LNCAP (cell line): ENCODE data around the gene PANK4.

Experiments used
- CTCF ChIP-seq: fragments of 450-650 bp; IDR thresholded peaks from 2 replicates; pipeline ENCODE4 v1.5.1; 2017; ENCODE audit warnings: mild to moderate bottlenecking

PANK4 gene

GRCh38 chr1:2506007-2506860, 20.2 kb downstream of the PANK4 start:
- TF ChIP-seq CTCF = no peak

DNA sequence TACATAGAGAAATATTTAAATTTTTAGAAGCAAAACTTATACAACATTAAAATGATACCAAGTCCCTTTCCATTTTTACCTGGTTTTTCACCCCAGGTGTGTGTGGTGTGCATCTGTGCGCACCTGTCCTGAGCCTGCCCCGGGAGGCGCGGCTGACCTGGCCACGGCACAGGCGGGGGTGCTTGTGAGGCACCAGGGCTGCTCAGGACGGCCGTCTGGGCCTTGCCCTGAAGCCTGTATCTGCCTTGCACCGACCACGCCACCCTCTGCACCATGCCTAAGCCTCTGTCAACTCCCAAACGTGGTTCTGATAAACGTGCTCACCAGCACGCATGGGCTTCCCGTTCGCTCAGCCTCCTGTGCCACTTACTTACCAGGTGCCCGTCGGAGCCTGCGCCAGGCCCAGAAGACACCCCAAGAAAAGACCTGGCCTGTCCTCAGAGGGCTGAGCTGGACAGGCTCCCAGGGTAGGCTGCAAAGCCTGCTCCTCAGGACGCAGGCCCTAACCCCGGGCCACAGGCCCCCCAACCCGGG, 20.9 kb downstream of the PANK4 start:
- no peak for TF ChIP-seq CTCF

DNA sequence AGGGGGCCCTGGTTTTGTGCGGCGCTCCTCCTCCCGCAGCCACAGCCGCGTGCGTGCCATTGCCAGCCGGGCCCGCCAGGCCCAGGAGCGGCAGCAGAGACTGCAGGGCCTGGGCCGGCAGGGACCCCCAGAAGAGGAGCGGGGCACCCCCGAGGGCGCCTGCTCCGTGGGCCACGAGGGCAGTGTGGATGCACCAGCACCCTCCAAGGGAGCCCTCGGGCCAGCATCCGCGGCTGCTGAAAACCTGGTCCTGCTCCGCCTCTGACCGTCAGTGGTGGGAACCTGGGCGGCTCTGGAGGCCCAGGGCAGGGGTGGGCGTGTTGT, 21.5 kb downstream of the PANK4 start:
- TF ChIP-seq CTCF = no peak

DNA sequence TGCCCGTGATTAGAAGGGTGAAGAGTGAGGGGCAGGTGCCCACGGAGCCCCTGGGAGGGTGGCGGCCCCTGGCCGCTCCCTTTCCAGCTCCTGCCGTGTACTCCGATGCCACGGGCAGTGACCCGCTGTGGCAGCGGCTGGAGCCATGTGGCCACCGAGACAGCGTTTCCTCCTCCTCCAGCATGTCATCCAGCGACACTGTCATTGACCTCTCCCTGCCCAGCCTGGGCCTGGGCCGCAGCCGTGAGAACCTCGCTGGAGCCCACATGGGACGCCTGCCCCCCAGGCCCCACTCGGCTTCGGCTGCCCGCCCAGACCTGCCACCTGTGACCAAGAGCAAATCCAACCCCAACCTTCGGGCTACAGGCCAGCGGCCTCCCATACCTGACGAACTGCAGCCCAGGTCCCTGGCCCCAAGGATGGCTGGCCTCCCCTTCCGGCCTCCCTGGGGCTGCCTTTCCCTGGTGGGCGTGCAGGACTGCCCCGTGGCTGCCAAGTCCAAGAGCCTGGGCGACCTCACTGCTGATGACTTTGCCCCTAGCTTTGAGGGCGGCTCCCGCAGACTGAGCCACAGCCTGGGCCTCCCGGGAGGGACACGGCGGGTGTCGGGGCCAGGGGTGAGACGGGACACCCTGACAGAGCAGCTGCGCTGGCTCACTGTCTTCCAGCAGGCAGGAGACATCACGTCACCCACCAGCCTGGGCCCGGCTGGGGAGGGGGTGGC, 22.0 kb downstream of the PANK4 start:
- TF ChIP-seq CTCF = no peak

DNA sequence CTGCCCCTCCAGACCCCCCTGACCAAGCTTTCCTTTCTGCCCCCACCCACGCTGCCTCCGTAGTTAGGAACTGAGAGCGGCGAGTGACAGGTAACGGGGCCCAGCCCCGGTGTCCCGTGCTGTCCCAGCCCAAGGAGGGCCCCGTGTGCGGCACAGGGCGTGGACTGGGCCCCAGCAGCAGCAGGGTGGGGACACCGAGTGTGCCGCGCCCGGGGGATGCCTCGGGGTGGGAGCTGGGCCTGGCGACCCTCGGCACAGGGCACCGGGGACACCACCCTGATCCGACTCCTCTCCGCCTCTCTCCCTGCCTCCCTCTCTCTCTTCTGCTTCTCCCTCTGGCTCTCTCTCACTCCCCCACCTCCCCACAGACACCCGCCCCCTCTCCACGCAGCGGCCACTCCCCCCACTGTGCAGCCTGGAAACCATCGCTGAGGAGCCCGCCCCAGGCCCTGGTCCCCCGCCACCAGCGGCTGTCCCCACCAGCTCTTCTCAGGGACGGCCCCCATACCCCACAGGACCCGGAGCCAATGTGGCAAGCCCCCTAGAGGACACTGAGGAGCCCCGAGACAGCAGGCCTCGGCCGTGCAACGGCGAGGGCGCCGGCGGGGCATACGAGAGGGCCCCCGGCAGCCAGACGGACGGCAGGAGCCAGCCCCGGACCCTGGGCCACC, 22.7 kb downstream of the PANK4 start:
- no peak for TF ChIP-seq CTCF

DNA sequence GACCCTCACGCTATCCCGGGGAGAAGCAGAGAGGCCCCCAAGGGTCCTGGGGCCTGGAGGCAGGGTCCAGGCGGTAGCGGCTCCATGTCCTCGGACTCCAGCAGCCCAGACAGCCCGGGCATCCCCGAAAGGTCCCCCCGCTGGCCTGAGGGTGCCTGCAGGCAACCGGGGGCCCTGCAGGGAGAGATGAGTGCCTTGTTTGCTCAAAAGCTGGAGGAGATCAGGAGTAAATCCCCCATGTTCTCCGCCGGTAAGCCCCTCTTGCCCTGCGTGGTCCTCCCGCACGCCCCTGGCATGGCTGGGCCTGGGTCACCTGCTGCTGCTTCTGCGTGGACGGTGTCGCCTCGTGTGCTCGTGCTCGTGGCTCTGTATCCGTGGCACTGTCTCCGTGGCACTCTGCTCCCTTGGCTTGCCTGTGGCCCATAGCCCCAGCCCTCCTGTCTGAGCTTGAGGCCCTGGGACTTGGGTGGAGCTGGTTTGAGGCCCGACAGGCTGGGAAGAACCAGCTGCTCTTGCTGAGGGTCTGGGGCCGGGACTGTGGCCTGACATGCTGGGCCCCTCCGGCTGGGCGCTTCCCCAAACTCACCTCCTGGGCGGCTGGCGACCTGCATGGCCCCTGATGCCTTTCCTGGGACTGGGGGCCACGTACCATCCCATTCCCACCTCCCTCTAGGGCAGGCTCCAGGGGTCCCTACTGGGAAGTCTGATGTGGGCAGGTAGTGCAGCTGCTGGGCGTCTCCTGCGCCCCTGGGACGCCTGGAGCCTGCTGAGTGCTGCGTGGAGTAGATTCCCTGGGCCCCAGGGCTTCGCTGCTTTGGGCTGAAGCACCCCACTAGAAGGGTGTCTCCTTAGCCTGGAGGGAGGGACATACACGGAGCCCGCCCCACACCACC, 23.5 kb downstream of the PANK4 start:
- TF ChIP-seq CTCF = no peak

GRCh38 chr1:2502210-2502609, 24.2 kb downstream of the PANK4 start:
- no peak for TF ChIP-seq CTCF
